Ishikawa (cell line): Measurements from ENCODE around the gene BSDC1.

Experiments
- EP300 ChIP-seq: IDR thresholded peaks from 2 replicates; pipeline ENCODE4 v1.6.1; 2012; ENCODE audit warnings: borderline replicate concordance
- FOXM1 ChIP-seq: IDR thresholded peaks from 2 replicates; pipeline ENCODE4 v1.6.1; 2012; ENCODE audit warnings: low read depth, borderline replicate concordance
- MAX ChIP-seq: IDR thresholded peaks from 2 replicates; pipeline ENCODE4 v1.6.1; 2012
- RAD21 ChIP-seq: IDR thresholded peaks from 2 replicates; pipeline ENCODE4 v1.6.1; 2012; ENCODE audit warnings: low read depth
- TAF1 ChIP-seq: IDR thresholded peaks from 2 replicates; pipeline ENCODE4 v1.6.1; 2012; ENCODE audit warnings: low read depth, mild to moderate bottlenecking
- TCF12 ChIP-seq: IDR thresholded peaks from 2 replicates; pipeline ENCODE4 v1.6.1; 2012; ENCODE audit warnings: low read depth
- USF1 ChIP-seq: IDR thresholded peaks from 2 replicates; pipeline ENCODE4 v1.6.1; 2012

- TF ChIP-seq TAF1 (no peak), EP300 (no peak), MAX (no peak), FOXM1 (no peak), USF1 (no peak), TCF12 (no peak), RAD21 (no peak)
Observed at GRCh38 chr1:32361308-32361673, 33.0 kb downstream of the BSDC1 start.
